OCI-LY7 (cell line): Measurements from ENCODE around the gene TTLL5.

Source experiments
- EZH2phosphoT487 ChIP-seq: fragments of 200-600 bp; sonication (generic); IDR thresholded peaks from 2 replicates; pipeline ENCODE4 v1.6.1; 2018; ENCODE audit warnings: low read depth, borderline replicate concordance, mild to moderate bottlenecking, mixed run types, antibody characterized with exemption, low read length, moderate library complexity, mixed read lengths
- TF ChIP-seq, protein P1 (sequence below): fragments of 200-600 bp; sonication (generic); conservative IDR thresholded peaks from 2 replicates; pipeline ENCODE4 v1.5.1; 2014; ENCODE audit warnings: mild to moderate bottlenecking, antibody characterized with exemption, low read length, moderate library complexity, mixed read lengths

DNA sequence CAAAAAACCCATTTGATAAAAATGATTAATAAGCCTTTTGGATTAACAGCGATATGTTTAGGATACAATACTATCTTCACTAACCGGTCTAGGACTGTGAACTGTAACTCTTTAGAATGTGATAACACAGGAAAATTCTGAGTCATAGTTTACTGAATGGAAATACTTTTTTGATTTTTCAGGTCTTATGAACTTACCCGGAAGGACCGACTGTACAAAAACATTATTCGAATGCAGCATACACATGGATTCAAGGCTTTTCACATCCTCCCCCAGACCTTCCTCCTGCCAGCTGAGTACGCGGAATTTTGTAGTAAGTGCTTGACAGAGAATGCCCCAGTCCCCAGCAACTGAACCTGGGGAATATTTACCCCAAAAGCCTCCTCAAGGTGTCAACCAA lies 29.0 kb downstream of the TTLL5 start:
- TF ChIP-seq, protein P1, sequence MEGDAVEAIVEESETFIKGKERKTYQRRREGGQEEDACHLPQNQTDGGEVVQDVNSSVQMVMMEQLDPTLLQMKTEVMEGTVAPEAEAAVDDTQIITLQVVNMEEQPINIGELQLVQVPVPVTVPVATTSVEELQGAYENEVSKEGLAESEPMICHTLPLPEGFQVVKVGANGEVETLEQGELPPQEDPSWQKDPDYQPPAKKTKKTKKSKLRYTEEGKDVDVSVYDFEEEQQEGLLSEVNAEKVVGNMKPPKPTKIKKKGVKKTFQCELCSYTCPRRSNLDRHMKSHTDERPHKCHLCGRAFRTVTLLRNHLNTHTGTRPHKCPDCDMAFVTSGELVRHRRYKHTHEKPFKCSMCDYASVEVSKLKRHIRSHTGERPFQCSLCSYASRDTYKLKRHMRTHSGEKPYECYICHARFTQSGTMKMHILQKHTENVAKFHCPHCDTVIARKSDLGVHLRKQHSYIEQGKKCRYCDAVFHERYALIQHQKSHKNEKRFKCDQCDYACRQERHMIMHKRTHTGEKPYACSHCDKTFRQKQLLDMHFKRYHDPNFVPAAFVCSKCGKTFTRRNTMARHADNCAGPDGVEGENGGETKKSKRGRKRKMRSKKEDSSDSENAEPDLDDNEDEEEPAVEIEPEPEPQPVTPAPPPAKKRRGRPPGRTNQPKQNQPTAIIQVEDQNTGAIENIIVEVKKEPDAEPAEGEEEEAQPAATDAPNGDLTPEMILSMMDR, result no peak
- TF ChIP-seq EZH2phosphoT487, result no peak
